Raji (cell line): Measurements from ENCODE around the gene SHB.

Experiments
- POLR2A ChIP-seq: IDR thresholded peaks from 2 replicates; pipeline ENCODE4 v1.6.1; 2011; ENCODE audit warnings: low read depth, low read length, control low read depth; ENCODE audit not compliant: insufficient read depth

Gene SHB

DNA sequence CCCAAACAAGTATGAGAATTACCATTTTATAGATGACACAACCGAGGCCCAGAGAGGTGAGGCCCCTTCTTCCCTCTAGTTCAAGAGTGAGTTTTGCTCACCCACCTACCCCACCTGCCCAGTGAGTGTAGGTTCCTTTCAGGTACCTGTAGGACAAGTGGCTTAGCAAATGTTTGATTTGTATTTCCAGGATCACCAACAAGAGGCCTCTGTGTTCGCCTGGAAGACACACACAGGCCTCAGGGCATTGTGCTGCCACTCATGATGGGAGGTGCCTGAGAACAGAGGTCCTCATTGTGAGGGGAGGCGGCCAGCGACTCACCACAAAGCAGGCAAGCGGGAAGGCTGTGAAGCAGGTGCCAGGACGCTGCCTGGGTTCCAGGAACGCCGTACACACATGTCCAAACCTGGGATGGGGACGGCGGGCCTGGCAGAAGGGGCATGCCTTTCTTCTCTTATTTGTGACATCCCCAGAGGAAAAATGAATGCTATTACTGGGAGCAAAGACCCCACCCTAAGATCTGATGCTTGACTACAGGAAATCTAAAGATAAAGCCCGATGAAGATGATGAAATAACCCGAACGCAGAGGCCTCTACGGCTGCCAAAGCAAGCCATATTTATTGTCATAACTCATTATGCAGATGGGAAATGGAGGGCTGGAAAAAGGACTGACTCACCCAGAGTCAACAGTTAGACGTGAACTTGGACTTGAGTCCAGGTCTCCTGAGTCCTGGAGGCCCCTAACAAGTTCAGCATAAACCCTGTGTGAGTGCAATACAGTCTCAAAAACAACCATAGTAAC is 104.9 kb downstream of the SHB start:
- TF ChIP-seq POLR2A = no peak

DNA sequence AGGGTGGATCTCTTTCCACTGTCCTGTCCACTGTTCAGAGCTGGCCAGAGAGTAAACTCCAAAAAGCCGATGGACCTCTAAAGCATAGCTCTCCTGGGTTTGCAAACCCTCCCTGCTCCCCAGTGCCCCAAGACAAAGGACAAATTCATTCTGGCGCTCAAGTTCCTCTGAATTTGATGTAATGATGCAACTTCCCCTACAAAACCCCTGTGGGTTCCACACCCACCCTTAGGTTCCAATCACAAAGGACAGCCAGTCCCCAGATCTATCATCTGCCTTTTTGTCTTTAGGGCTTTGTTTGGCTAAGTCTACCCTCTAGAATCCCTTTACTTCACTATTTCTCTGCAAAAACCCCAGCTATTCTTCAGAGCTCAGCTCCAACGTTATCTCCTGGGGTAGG is 107.7 kb downstream of the SHB start:
- no peak for TF ChIP-seq POLR2A

DNA sequence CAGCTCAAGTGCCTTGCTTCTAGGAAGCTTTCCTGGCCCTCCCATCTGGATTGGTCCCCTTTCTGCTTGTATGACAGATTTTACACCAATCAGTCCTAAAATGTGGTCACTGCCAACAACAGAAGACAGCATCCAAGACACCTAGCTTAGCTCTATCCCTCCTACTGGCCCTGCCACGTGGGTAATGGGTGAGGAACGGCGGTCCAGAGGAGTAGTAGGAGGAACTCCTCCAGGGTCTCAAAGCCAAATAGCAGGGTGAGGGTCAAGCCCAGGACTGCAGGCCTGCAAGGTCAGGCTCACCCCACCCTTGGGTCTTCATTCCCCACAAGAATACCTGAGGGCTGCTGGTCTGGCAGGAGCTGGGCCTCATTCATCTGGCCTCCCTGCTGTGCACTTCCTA is 108.4 kb downstream of the SHB start:
- no peak for TF ChIP-seq POLR2A

DNA sequence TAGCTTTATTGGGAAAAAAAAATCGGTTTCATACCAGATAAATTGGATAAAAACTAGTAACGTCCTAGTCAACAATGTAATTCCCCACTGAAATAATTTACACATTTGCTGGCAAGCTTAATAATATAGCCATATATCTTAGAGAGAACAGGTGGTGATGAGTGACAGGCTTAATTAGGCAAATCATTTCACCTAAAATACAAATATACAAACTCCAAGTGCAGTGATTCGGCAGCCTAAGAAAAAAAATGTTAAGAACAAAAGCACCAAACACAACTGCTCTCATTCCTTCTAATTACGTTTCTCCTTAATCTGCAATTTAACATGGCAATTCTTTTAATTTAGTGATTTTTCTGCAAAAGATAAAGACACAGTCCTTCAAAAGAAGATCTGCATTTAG is 109.1 kb downstream of the SHB start:
- no peak for TF ChIP-seq POLR2A

DNA sequence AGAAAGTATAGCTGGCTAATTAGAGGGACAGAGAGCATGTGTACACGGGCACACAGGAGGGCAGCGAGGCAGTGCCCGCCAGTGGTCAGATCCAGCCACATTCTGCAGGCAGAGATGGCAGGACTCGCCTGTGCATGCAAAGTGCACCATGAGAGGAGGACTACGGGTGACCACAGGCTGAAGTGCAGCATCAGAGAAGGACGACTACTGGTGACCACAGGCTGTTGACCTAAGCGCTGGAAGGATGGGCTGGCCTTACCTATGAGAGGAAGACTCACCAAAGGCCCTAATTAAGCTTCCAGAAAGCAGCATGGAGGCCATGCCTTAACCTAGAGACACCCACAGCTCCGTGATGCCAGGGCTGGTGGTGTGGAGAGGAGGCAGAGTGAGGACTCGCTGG is 110.9 kb downstream of the SHB start:
- no peak for TF ChIP-seq POLR2A

DNA sequence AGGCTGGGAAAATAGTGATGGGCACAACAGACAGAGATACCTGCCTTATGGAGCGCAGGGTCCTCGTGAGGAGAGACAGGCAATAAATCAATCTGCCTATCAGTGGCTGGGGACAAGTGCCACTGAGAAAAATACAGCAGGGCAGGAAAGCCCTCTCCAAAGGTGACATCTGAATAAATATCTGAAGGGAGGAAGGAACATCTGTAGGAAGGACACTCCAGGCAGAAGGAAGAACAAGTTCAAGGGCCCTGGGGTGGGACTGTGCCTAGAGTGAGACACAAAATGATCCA is 111.4 kb downstream of the SHB start:
- no peak for TF ChIP-seq POLR2A

DNA sequence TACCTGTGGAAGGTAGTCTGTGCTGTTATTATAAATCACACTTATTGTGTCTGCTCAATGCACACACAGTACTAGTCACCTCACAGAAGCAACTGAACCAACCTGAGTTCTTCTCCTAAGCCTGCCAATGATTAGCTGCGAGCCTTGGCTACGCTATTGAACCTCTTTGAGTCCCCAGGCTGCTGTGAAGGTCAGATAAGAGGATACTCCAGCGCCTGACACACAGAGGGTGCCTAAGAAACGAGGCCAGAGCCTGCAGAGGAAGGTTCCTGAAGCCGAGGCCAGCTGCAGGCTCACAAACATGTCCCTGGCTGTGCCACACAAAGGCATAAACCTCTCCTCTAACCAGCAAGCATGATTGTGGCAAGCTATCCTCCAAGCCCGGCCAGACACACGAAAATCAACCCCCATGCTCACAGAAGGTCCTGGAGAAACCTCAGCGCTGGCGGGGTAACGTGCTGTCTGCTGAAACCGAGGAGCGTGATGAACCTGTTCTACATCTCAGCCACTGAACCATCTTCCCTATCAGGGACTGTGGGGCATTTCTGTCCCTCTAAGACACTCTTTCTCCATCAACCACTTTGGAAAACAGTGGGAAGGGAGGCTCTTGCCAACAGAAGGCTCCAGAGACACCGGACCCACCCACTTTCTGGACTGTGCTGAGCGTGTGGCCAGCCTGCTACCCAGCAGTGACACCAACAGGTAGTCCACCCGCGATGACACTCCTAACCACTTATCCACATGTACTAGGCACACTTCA is 111.9 kb downstream of the SHB start:
- no peak for TF ChIP-seq POLR2A

DNA sequence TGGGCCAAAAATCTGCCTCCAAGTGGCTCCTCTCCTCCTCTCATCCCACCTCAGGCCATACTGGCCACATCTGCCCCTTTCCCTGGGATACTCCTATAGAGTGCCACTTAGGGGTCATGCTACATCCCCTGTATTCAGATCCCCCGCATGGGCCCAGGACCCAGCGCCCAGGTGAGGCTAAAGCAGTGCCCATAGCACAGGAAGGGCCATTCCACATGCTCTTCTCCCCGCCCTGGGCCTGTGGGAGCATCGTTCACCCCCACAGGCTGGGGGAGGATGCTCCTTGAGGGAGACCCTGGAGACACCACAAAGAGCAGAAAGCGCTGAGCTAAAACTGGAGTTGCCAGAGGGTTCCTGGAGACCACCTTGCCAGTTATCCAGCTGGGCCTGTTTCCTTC is 112.6 kb downstream of the SHB start:
- no peak for TF ChIP-seq POLR2A

DNA sequence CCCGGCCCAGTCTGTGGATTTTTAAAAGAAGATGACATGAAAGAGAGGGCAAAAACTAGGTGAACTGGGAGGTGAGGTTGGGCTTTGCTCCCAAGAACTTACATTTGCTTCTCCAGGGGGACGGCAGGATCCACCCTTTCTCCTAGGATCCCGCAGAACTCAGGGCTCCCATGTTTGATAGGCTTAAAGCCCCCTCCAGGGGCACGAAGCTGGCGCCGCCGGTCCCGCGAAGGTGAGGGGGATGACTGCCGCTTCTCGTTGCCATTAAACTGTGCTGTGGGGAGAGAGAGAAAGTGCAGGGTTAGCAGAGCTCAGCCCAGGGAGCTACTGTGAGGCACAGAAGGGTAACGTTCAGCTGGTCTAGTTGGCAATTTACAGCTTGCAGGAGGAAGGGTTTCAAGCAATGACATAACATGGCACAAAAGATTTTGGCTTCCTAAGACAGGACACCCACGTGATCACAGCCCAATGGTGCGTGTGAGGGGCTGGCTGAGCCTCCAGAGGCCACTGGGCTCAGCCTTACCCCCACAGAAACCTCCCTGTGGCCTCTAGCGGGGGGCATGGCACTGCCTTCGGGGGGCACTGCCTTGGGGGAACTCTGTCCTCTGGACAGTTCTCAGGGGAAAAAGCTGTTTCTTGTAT is 113.1 kb downstream of the SHB start:
- no peak for TF ChIP-seq POLR2A

DNA sequence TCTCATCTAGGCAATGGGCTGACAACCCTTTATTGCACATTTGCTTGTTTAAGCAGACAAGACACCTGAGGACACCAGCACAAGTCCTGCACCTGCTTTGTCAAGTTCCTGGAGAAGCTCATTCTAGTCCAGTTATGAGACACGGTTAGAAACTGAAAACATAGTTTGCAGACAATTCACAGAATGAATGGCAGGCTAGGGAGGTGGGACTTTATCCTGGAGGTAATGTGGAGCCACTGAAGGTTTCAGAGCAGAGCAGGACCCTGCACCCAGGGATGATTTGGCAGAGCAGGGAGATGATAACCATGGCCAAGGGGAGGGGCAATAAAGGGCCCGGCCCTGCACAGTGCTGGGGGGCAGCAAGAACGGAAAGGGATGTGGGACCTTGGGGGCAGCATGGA is 114.4 kb downstream of the SHB start:
- no peak for TF ChIP-seq POLR2A

DNA sequence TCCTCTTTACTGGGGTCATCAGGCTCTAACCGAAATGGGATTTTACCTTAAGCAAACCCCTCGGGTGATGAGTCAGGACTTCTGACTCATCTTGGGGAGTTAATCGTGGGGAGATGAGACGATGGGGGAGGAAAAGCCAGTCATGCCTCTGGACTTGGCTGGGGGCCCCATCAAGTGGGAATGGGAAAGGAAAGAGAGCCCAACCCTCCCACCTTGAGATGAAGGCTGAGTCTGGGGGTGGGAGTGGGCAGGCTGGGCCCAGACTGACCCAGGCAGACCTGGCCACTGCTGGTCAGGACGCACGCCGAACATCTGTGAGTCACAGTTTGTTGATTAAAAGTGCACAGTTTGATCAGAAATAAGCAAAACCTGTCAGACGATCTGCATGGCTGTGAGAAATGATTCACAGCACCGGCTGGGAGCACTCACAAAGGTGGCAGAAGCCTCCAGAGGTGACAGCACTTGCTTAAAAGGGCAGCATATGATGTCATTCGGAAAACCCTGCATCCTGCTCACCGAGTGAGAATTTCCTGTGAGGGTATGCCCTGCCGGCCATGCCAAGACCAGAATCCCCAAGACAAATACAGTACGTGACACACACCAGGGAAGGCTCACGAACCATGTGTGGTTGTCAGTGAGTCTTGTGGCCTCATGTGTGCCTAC is 115.1 kb downstream of the SHB start:
- no peak for TF ChIP-seq POLR2A

DNA sequence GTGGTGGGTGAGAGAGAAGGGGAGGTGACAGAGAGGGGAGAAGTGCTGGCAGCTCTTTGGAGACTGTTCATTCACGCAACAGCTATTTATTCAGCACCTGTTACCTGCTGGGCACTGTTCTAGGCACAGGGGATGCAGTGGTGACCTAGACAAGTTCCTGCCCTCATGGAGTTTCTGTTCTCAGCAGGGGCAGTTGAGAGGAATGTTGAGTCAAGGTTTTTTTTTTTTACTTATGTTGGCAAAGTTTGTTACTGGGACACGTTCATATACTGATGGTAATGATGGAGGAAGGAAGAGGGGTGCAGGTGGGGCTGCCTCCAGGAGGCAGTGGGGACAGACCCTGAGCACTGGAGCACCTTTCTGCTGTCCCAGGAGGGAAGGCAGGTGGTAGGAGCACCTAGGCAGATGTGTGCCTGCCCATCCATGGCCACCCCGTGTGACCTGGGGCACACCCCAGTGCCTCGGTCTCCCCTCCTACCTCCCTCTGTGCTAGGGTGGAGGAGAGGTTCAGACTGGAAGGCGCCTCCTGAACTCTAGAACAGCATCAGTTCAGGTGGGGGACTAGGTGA is 115.7 kb downstream of the SHB start:
- no peak for TF ChIP-seq POLR2A

DNA sequence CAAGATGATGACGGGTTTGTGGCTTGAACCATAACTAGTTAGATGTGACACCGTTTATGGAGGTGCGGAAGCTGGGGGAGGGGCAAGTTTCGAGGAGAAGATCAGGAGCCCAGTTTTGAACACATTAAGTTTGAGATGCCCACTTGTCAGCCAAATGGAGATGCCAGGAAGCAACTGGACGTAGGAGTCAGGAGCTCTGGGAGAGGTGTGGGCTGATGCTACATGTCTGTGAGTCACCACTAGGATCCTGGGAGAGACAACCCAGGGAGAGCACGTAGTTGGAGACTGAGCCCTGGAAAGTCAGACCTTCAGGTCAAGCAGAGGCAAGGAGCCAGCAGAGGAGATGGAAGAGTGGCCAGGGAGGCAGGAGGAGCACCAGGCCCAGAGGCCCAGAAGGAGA is 116.3 kb downstream of the SHB start:
- no peak for TF ChIP-seq POLR2A

DNA sequence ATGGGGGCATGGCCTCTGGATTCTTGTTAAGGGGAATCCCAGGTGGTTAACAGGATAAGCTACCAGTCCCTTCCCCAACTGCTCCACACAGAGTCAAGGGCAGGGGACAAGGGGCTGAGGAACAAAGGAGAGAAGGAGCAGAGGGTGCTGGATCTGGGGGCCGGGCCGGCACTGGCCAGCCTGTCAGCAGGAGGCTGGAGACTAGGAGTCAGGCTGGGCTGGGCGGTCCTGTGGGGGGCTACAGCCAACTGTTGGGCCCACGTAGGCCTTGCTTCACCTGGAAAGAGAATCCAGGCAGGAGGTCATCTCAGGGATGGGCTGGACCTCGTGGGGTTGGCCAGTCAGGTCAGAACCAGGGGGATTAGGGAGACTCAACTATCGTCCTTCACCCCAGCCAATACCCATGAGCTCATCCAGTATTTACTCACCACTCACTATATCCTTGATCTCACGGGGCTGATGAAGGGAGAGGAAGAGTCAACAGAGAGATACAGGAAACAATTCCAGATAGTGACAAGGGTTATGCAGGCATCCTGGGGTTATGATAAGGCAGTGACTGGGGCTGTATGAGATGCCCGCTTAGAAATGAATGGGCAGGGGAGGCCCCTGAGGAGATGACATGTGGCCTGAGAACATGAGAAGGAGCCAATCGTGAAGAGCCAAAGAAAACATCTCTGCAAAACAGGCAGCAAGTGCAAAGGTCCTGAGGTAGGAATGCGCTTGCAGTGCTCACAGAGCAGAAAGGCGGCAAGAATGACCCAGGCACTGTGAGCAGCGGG is 117.2 kb downstream of the SHB start:
- TF ChIP-seq POLR2A = no peak

DNA sequence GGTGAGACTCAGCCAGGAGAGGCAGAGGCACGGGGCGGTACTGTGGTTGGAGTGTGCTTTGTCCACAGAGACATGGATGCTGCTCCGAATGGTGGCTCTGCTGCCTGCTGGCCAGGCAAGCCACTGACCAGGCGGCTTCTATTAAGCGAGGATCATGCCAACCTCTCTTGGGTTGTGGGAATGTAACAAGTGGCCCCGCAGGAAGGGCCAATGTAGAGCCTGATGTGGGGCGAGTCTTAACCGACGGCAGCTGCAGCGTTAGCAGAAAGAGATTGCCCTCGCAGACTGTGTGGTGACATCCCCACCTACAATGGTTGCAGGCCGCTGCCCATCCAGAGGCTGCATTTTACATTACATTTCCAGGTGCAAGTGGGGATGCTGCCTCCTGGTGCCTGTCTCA is 118.5 kb downstream of the SHB start:
- TF ChIP-seq POLR2A = no peak
